ENCODE measurements around the gene NTMT2. TPM values are rescaled to one million over a fixed set of nuclear protein-coding genes. Genes with fewer than 3 reads are reported as not detected.
"Not testable (repeated sequence)": the region's sequence is repeated elsewhere in the genome, so short reads cannot be mapped to it uniquely, and the experiment has no call there.

Gene NTMT2
- total RNA-seq, result not detected in 2 replicates

DNA sequence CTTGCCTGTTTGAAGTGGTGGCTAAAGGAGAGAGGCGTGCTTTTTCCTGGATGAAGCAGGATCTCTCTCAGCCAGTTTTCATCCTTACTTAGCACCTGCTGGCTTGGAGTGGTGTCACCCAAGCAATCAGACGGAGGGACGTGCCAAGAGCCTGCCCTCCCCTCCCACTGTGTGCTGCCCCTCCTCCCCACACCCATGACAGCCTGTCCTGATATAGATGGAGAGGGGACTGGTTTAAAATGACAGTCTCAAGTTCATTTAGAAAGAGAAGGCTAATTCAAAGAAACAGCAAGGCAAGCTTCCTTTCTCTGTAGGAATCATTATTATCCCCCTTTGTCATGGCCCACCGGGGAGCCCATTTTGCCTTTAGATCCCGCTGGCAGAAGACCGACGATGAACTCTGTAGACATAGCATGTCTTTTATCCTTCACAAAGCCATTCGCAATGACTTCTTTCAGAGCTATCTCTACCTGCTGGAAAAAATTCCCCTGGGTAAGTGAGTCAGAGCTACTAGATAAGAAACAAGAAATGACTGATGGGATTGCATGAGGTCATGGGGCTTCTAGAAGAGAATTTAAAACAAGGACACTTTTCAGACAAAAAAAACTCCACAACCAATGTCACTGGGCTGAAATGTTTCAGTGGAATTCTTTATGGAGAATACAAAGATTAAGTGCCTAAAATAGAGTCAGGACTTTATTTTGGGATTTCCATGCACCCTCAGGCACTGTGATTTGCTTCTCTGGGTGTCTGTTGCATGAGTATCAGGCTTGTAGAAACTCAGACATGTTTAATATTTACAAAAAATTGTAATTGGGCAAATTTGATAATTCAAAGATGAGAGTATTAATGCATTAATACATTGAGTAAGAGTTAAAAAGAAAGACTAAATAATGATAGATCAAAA is at the start of gene NTMT2:
Gene NTMT2 (plus strand): TSS at position 190 of the 907 bp plus-strand sequence. CDS start 149 bp downstream, at position 339.
- DNase-seq (ENCODE audit: extremely low read depth, low read depth, low spot score), result no peak

- DNase-seq (ENCODE audit: extremely low read depth, low read depth, low spot score), result no peak
Measured at GRCh38 chr1:170095976-170096748, 49.6 kb upstream of the NTMT2 start.

GRCh38 chr1:170096806-170097340 is 48.9 kb upstream of the NTMT2 start:
- no peak for DNase-seq (ENCODE audit: extremely low read depth, low read depth, low spot score)

DNA sequence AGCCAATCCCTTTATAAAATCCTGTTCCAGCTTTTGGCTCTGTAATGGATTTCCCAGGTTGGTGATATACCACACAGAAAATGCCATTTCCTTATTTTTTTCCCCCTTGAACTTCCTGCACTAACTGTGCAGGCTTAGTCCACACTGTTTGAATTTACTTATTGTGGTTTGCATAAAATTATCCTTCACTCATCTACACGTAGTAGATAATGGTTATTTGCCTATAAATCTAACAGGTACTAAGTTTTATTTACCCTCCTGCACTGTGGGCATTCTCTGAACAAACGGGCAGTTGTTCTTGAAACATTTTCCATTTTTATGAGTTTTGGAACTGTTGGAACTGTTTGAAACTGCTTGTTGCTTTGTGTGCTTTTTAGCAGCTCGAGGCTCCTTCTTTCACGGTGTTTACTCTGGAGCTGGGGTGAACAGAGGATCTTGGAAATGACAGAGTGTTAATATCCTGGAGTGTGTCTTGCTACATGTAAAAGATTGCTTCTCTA is 48.3 kb upstream of the NTMT2 start:
- no peak for DNase-seq (ENCODE audit: extremely low read depth, low read depth, low spot score)

- DNase-seq (ENCODE audit: extremely low read depth, low read depth, low spot score), result not testable (repeated sequence)
Measured at GRCh38 chr1:170113140-170113539, 32.6 kb upstream of the NTMT2 start.

- DNase-seq (ENCODE audit: extremely low read depth, low read depth, low spot score), result no peak
Measured at GRCh38 chr1:170114906-170115305, 30.9 kb upstream of the NTMT2 start.

GRCh38 chr1:170122366-170122765 is 23.4 kb upstream of the NTMT2 start:
- DNase-seq (ENCODE audit: extremely low read depth, low read depth, low spot score), result no peak

- no peak for DNase-seq (ENCODE audit: extremely low read depth, low read depth, low spot score)
Measured at GRCh38 chr1:170125269-170125668, 20.5 kb upstream of the NTMT2 start.

DNA sequence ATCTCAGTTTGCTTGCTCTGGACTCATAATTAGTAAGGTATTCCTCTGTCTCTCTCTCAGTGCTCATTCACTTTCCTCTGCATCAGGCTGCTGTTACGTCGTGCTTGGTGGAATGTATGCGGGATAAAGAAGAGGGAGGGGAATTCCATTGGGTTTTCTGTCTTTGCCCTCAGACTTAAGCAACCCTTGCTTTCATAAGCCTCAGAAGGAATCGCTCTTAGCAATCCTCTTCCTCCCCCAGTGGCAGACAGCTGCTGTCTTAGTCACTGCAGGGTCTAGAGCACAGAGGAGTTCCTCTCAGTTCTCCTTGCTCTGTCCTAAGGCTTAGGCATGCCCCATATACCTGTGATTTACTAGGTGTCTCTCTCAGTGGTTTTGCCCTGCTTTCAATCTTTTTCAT is 19.1 kb upstream of the NTMT2 start:
- DNase-seq (ENCODE audit: extremely low read depth, low read depth, low spot score), result no peak

GRCh38 chr1:170131450-170131849 is 14.3 kb upstream of the NTMT2 start:
- no peak for DNase-seq (ENCODE audit: extremely low read depth, low read depth, low spot score)

GRCh38 chr1:170131984-170132383 is 13.8 kb upstream of the NTMT2 start:
- DNase-seq (ENCODE audit: extremely low read depth, low read depth, low spot score), result no peak

- no peak for DNase-seq (ENCODE audit: extremely low read depth, low read depth, low spot score)
Measured at GRCh38 chr1:170133766-170134495, 11.8 kb upstream of the NTMT2 start.

- DNase-seq (ENCODE audit: extremely low read depth, low read depth, low spot score), result no peak
Measured at GRCh38 chr1:170134521-170134920, 11.2 kb upstream of the NTMT2 start.

GRCh38 chr1:170140371-170140770 is 5.4 kb upstream of the NTMT2 start:
- no peak for DNase-seq (ENCODE audit: extremely low read depth, low read depth, low spot score)

GRCh38 chr1:170145061-170145460 is 698 bp upstream of the NTMT2 start:
- DNase-seq (ENCODE audit: extremely low read depth, low read depth, low spot score), result no peak

DNA sequence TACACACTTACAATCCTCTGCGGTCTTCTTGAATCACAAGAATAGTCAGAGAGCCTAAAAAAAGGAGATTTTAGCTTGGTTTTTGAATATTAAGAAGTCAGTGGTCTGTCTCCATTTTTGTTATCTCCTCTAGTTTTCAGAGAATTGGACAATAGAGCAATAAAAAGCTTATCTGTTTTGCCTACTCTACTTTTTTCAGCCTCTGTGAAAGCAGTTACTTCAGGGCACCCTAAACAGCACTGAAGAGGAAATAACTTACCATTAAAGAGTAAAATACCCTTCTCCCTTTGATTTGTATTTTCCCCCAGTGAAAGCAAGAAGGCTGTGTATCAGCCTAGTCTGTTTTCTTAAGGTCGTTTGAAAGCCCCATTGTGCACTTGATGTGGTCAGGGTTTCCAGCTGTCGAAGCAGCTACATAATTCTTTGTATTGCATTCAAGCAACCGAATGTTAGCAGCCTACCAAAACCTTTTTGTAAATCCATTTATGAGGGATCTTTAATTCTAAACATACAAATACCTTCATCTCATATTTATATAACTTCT is 1.0 kb downstream of the NTMT2 start:
- DNase-seq (ENCODE audit: extremely low read depth, low read depth, low spot score), result no peak

DNA sequence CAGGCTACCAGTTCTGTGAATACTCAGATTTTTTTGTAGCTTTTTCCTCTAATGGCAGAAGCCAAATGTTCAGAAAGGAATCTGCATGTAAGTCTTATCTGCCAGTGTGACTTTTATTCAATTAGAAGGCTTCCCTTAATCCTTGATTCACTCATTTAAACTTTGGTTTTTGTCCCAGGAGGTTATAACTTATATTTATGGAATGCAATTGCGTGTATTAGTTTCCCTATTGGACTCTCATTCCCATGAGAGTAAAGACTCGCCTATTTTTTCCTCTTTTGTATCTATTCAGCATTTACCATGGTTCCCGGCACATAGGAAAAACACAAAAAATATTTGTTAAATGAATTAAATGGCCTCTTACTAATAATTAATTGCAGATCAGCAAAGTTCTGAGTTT is 3.5 kb downstream of the NTMT2 start:
- DNase-seq (ENCODE audit: extremely low read depth, low read depth, low spot score), result no peak

- DNase-seq (ENCODE audit: extremely low read depth, low read depth, low spot score), result no peak
Measured at GRCh38 chr1:170150016-170150415, 4.3 kb downstream of the NTMT2 start.

- no peak for DNase-seq (ENCODE audit: extremely low read depth, low read depth, low spot score)
Measured at GRCh38 chr1:170150921-170151320, 5.2 kb downstream of the NTMT2 start.

- no peak for DNase-seq (ENCODE audit: extremely low read depth, low read depth, low spot score)
Measured at GRCh38 chr1:170153417-170153816, 7.7 kb downstream of the NTMT2 start.
